Measurements from ENCODE around the gene TAS2R31. TPM values are rescaled to one million over a fixed set of nuclear protein-coding genes. Genes with fewer than 3 reads are reported as not detected.
"Not testable (repeated sequence)": the region's sequence is repeated elsewhere in the genome, so short reads cannot be mapped to it uniquely, and the experiment has no call there.

The TAS2R31 gene
- total and polyA plus RNA-seq, 2 donors (not counting 3 experiments of a cell fraction or from before 2014, with no cell fraction given), result 0.12 to 3.2 TPM

DNA sequence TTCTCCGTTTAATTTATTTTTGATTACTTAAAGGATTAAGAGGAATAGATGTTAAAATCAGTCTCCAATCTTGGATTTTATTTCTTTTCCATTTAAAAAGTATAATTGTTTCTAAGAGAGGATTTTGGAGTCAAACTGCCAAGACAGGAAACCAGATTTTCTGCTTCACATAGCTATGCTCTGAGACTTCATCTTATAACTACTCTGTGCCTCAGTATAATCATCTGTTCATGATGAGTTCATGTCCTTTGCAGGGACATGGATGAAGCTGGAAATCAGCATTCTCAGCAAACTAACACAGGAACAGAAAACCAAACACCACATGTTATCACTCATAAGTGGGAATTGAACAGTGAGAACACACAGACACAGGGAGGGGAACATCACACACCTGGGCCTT lies 9.0 kb upstream of the TAS2R31 start:
- no peaks in the 10 kb centered on the region for H3K27me3 ChIP-seq (ENCODE audit: control insufficient read depth in 2 of 2, insufficient read depth in 2 of 2, low read length in 2 of 2)
- intact Hi-C loops (cut with micrococcal nuclease), result no loop called here
- POLR2A ChIA-PET, result no interaction called here
- no peak overlapping the region for H3K4me2 ChIP-seq (ENCODE audit: insufficient read depth, low read length)
- no peak overlapping the region for H3K27ac ChIP-seq (ENCODE audit: insufficient read depth, low read depth, low read length)
- TF ChIP-seq GATA2 (IDR thresholded peaks at IDR 0.05; ENCODE audit: insufficient read depth, insufficient read length, low read depth, low read length), result no peak
- no peak for TF ChIP-seq FOS (IDR thresholded peaks at IDR 0.05; ENCODE audit: borderline replicate concordance, insufficient read depth, low read length)
- TF ChIP-seq POLR2AphosphoS5 (IDR thresholded peaks at IDR 0.05; ENCODE audit: insufficient read depth, low read depth, low read length), result no peak
- no peak for TF ChIP-seq EZH2 (IDR thresholded peaks at IDR 0.05; ENCODE audit: borderline replicate concordance, low read depth, low read length, severe bottlenecking)
- H3K4me3 ChIP-seq (replicated peaks in 1 of 3; ENCODE audit: insufficient read depth in 1 of 3, low read depth in 1 of 3, low read length in 3 of 3), result no peak overlapping the region
- no peak overlapping the region for H3K9ac ChIP-seq (replicated peaks; ENCODE audit: extremely low read depth, insufficient read depth, low read length)
- H3K9me3 ChIP-seq (replicated peaks; ENCODE audit: control insufficient read depth, insufficient read depth, low read length), result no peaks in the 10 kb centered on the region
- CTCF ChIA-PET, result no interaction called here
- dilution Hi-C loops (cut with MboI; ENCODE audit: extremely low pct_ligation_motif_present, low sequenced_read_pairs), result no loop called here
- no peaks in the 10 kb centered on the region for H4K20me1 ChIP-seq (replicated peaks; ENCODE audit: control insufficient read depth, extremely low read depth, insufficient read depth, low read length)
- no peak overlapping the region for H2AFZ ChIP-seq (ENCODE audit: low read depth, low read length)
- DNase-seq (ENCODE audit: low read depth, low spot score), result no peak
- BruUV-seq (replicated peaks), result no TSS peak
- no peak for FAIRE-seq
- no peaks in the 10 kb centered on the region for H3K4me1 ChIP-seq (ENCODE audit: control insufficient read depth, extremely low read depth, insufficient read depth, low read length)
- H3K9me1 ChIP-seq (replicated peaks; ENCODE audit: control insufficient read depth, extremely low read depth, insufficient read depth, low read length), result no peaks in the 10 kb centered on the region
- H3K36me3 ChIP-seq (ENCODE audit: control insufficient read depth in 2 of 2, extremely low read depth in 1 of 2, insufficient read depth in 2 of 2, low read length in 2 of 2), result no peaks in the 10 kb centered on the region
- H3K79me2 ChIP-seq (ENCODE audit: control insufficient read depth, insufficient read depth, low read length), result no peaks in the 10 kb centered on the region

DNA sequence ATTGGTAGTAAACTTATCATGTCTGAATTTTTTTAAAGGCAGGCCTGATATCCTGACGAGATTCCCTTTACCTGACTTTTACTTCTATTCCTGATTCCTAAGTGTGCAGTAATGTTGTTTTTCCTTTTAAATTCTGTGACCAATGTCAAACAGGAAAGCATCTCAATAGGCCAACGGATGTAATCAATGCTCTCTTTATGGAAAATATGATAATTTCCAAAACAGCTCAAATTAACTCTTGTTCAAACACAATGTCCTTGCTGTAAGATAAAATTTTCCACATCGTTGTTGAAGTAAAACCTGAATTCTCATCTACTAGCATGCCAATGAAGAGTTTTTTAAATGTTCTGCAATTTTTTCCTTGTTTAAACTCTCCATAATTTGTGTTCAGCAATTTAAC lies 8.0 kb upstream of the TAS2R31 start:
- Histone ChIP-seq H3K9me1 (replicated peaks; ENCODE audit: control insufficient read depth, extremely low read depth, insufficient read depth, low read length) (no peaks in the 10 kb centered on the region), H3K27me3 (ENCODE audit: control insufficient read depth in 2 of 2, insufficient read depth in 2 of 2, low read length in 2 of 2) (no peaks in the 10 kb centered on the region), H2AFZ (ENCODE audit: low read depth, low read length) (no peak overlapping the region), H3K9me3 (replicated peaks; ENCODE audit: control insufficient read depth, insufficient read depth, low read length) (no peaks in the 10 kb centered on the region), H3K27ac (ENCODE audit: insufficient read depth, low read depth, low read length) (no peak overlapping the region), H4K20me1 (replicated peaks; ENCODE audit: control insufficient read depth, extremely low read depth, insufficient read depth, low read length) (no peaks in the 10 kb centered on the region), H3K79me2 (ENCODE audit: control insufficient read depth, insufficient read depth, low read length) (no peaks in the 10 kb centered on the region), H3K4me1 (ENCODE audit: control insufficient read depth, extremely low read depth, insufficient read depth, low read length) (no peaks in the 10 kb centered on the region), H3K4me3 (replicated peaks in 1 of 3; ENCODE audit: insufficient read depth in 1 of 3, low read depth in 1 of 3, low read length in 3 of 3) (no peak overlapping the region), H3K36me3 (ENCODE audit: control insufficient read depth in 2 of 2, extremely low read depth in 1 of 2, insufficient read depth in 2 of 2, low read length in 2 of 2) (no peaks in the 10 kb centered on the region), H3K4me2 (ENCODE audit: insufficient read depth, low read length) (no peak overlapping the region), H3K9ac (replicated peaks; ENCODE audit: extremely low read depth, insufficient read depth, low read length) (no peak overlapping the region)
- POLR2A ChIA-PET, result no interaction called here
- intact Hi-C loops (cut with micrococcal nuclease), result loop anchor here (1.0 to 5.0 kb wide), 3 partner anchors 26 to 58 kb away; no protein-coding TSS in a partner anchor
- no peak for TF ChIP-seq POLR2AphosphoS5 (IDR thresholded peaks at IDR 0.05; ENCODE audit: insufficient read depth, low read depth, low read length)
- TF ChIP-seq, protein P1, sequence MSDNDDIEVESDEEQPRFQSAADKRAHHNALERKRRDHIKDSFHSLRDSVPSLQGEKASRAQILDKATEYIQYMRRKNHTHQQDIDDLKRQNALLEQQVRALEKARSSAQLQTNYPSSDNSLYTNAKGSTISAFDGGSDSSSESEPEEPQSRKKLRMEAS (IDR thresholded peaks at IDR 0.05; ENCODE audit: insufficient read depth, insufficient read length), result no peak
- TF ChIP-seq MYC (IDR thresholded peaks at IDR 0.05; ENCODE audit: low read depth, low read length), result no peak
- TF ChIP-seq EZH2 (IDR thresholded peaks at IDR 0.05; ENCODE audit: borderline replicate concordance, low read depth, low read length, severe bottlenecking), result no peak
- TF ChIP-seq FOS (IDR thresholded peaks at IDR 0.05; ENCODE audit: borderline replicate concordance, insufficient read depth, low read length), result no peak
- no peak for TF ChIP-seq GATA2 (IDR thresholded peaks at IDR 0.05; ENCODE audit: insufficient read depth, insufficient read length, low read depth, low read length)
- TF ChIP-seq POLR2A (IDR thresholded peaks at IDR 0.05; ENCODE audit: low read depth, low read length), result no peak
- no peak for TF ChIP-seq JUN (IDR thresholded peaks at IDR 0.05; ENCODE audit: borderline replicate concordance, insufficient read depth, insufficient read length, low read depth)
- TF ChIP-seq, protein P2, sequence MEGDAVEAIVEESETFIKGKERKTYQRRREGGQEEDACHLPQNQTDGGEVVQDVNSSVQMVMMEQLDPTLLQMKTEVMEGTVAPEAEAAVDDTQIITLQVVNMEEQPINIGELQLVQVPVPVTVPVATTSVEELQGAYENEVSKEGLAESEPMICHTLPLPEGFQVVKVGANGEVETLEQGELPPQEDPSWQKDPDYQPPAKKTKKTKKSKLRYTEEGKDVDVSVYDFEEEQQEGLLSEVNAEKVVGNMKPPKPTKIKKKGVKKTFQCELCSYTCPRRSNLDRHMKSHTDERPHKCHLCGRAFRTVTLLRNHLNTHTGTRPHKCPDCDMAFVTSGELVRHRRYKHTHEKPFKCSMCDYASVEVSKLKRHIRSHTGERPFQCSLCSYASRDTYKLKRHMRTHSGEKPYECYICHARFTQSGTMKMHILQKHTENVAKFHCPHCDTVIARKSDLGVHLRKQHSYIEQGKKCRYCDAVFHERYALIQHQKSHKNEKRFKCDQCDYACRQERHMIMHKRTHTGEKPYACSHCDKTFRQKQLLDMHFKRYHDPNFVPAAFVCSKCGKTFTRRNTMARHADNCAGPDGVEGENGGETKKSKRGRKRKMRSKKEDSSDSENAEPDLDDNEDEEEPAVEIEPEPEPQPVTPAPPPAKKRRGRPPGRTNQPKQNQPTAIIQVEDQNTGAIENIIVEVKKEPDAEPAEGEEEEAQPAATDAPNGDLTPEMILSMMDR (IDR thresholded peaks at IDR 0.05; ENCODE audit: extremely low read depth in 1 of 2, insufficient read depth in 1 of 2, low read depth in 1 of 2, low read length in 2 of 2), result no peak
- no peak for DNase-seq (ENCODE audit: low read depth, low spot score)
- CTCF ChIA-PET, result interaction anchor here (0.9 kb wide), 1 partner anchor 14 kb away, joined by 3 read pairs; no protein-coding TSS in a partner anchor
- dilution Hi-C loops (cut with MboI; ENCODE audit: extremely low pct_ligation_motif_present, low sequenced_read_pairs), result no loop called here
- FAIRE-seq, result no peak
- BruUV-seq (replicated peaks), result no TSS peak

DNA sequence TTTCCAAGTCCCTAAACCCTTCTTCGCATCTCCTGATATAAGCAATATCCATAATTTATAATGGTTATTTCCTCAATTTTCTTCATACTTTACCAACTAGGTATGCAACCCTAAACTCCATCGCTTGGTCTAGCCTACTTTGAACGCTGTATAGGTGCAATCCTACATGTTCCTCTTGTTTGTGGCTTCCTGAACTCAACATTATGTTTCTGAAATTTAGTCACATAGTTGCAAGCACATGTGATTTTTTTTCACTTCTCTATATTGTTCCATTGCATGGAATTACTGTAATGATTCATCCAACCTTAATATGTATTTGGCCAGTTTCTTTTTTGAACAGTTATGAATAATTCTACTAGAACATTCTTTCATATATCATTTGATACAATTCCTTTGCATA lies 2.8 kb upstream of the TAS2R31 start:
- H3K9ac ChIP-seq (replicated peaks; ENCODE audit: extremely low read depth, insufficient read depth, low read length); H2AFZ ChIP-seq (ENCODE audit: low read depth, low read length); FAIRE-seq; intact Hi-C loops (cut with micrococcal nuclease); CTCF ChIA-PET; POLR2A ChIA-PET; H3K27ac ChIP-seq (ENCODE audit: insufficient read depth, low read depth, low read length); H3K27me3 ChIP-seq (ENCODE audit: control insufficient read depth in 2 of 2, insufficient read depth in 2 of 2, low read length in 2 of 2); H3K79me2 ChIP-seq (ENCODE audit: control insufficient read depth, insufficient read depth, low read length); H3K9me1 ChIP-seq (replicated peaks; ENCODE audit: control insufficient read depth, extremely low read depth, insufficient read depth, low read length); H3K9me3 ChIP-seq (replicated peaks; ENCODE audit: control insufficient read depth, insufficient read depth, low read length); BruUV-seq (replicated peaks); H4K20me1 ChIP-seq (replicated peaks; ENCODE audit: control insufficient read depth, extremely low read depth, insufficient read depth, low read length); H3K4me3 ChIP-seq (replicated peaks in 1 of 3; ENCODE audit: insufficient read depth in 1 of 3, low read depth in 1 of 3, low read length in 3 of 3); DNase-seq (ENCODE audit: low read depth, low spot score); H3K36me3 ChIP-seq (ENCODE audit: control insufficient read depth in 2 of 2, extremely low read depth in 1 of 2, insufficient read depth in 2 of 2, low read length in 2 of 2); H3K4me1 ChIP-seq (ENCODE audit: control insufficient read depth, extremely low read depth, insufficient read depth, low read length); dilution Hi-C loops (cut with MboI; ENCODE audit: extremely low pct_ligation_motif_present, low sequenced_read_pairs); H3K4me2 ChIP-seq (ENCODE audit: insufficient read depth, low read length): not testable (repeated sequence)

Data from endothelial cell of umbilical vein (primary cell).